Measurements from ENCODE around the gene NDUFS7. TPM values are rescaled to one million over a fixed set of nuclear protein-coding genes. Genes with fewer than 3 reads are reported as not detected.

Gene NDUFS7
- total RNA-seq, 1 experiment from 2014 or later: 98.1 TPM

- Histone ChIP-seq H3K27ac (ENCODE audit: low read length) (peak overlapping the region; percentile 57), H3K9me2 (replicated peaks; ENCODE audit: insufficient read depth, low read length) (no peaks in the 10 kb centered on the region), H3K4me3 (ENCODE audit: low read length) (peak overlapping the region; percentile 97), H3K9ac (ENCODE audit: low read length) (peak overlapping the region; percentile 93), H3K9me3 (ENCODE audit: low read length) (no peaks in the 10 kb centered on the region), H3K36me3 (ENCODE audit: insufficient read depth, low read length) (peaks cover 4% of the 10 kb centered on the region; the same call in 1 of the 2 replicates), H3K4me2 (ENCODE audit: low read depth, low read length, poor library complexity, severe bottlenecking) (peak overlapping the region; percentile 91), H2AFZ (ENCODE audit: low read length) (peak overlapping the region; percentile 49; the same call in 1 of the 2 replicates), H3K4me1 (ENCODE audit: low read length) (peaks cover 29% of the 10 kb centered on the region), H3K79me2 (ENCODE audit: low read length) (peaks cover 21% of the 10 kb centered on the region), H3K27me3 (ENCODE audit: low read length) (no peaks in the 10 kb centered on the region), H4K20me1 (ENCODE audit: insufficient read depth, low read depth, low read length) (0 out of 2 replicates have a peak, but pooled peaks cover 5% of the 10 kb centered on the region)
- DNase-seq: peak; percentile 68
Measured at GRCh38 chr19:1400281-1401137, 16.8 kb downstream of the NDUFS7 start.

- Histone ChIP-seq H3K4me3 (ENCODE audit: low read length) (peak within 1 kb of the TSS; percentile 97), H3K9me3 (ENCODE audit: low read length) (no peaks in the 10 kb centered on the region), H2AFZ (ENCODE audit: low read length) (peak within 1 kb of the TSS; percentile 49; the same call in 1 of the 2 replicates)
Measured at GRCh38 chr19:1401138-1401888, 17.6 kb downstream of the NDUFS7 start, which contains the start of gene GAMT. GAMT (minus strand) TSS chr19:1401542; CDS start chr19:1401476, 66 bp downstream.

GRCh38 chr19:1401889-1402217, 18.1 kb downstream of the NDUFS7 start:
- H3K27ac ChIP-seq (ENCODE audit: low read length): no peak overlapping the region
- H3K9ac ChIP-seq (ENCODE audit: low read length): peak overlapping the region; percentile 93
- H3K4me1 ChIP-seq (ENCODE audit: low read length): peaks cover 39% of the 10 kb centered on the region
- peak overlapping the region; percentile 97 for H3K4me3 ChIP-seq (ENCODE audit: low read length)
- H3K79me2 ChIP-seq (ENCODE audit: low read length): peaks cover 21% of the 10 kb centered on the region
- H3K9me3 ChIP-seq (ENCODE audit: low read length): no peaks in the 10 kb centered on the region
- H3K9me2 ChIP-seq (replicated peaks; ENCODE audit: insufficient read depth, low read length): no peaks in the 10 kb centered on the region
- 0 out of 2 replicates have a peak, but pooled peaks cover 5% of the 10 kb centered on the region for H4K20me1 ChIP-seq (ENCODE audit: insufficient read depth, low read depth, low read length)
- no peaks in the 10 kb centered on the region for H3K27me3 ChIP-seq (ENCODE audit: low read length)
- H3K36me3 ChIP-seq (ENCODE audit: insufficient read depth, low read length): peaks cover 4% of the 10 kb centered on the region; the same call in 1 of the 2 replicates
- no peak overlapping the region for H2AFZ ChIP-seq (ENCODE audit: low read length)
- no peak for DNase-seq
- H3K4me2 ChIP-seq (ENCODE audit: low read depth, low read length, poor library complexity, severe bottlenecking): peak overlapping the region; percentile 91

More at GRCh38 chr19:1401138-1401888, 17.6 kb downstream of the NDUFS7 start, which contains the start of gene GAMT:
- peak; percentile 89 for DNase-seq
- Histone ChIP-seq H3K27me3 (ENCODE audit: low read length) (no peaks in the 10 kb centered on the region), H3K79me2 (ENCODE audit: low read length) (peaks cover 21% of the 10 kb centered on the region), H4K20me1 (ENCODE audit: insufficient read depth, low read depth, low read length) (0 out of 2 replicates have a peak, but pooled peaks cover 5% of the 10 kb centered on the region), H3K9ac (ENCODE audit: low read length) (peak within 1 kb of the TSS; percentile 93), H3K27ac (ENCODE audit: low read length) (peak within 1 kb of the TSS; percentile 57), H3K4me2 (ENCODE audit: low read depth, low read length, poor library complexity, severe bottlenecking) (peak within 1 kb of the TSS; percentile 91), H3K36me3 (ENCODE audit: insufficient read depth, low read length) (peaks cover 4% of the 10 kb centered on the region; the same call in 1 of the 2 replicates), H3K9me2 (replicated peaks; ENCODE audit: insufficient read depth, low read length) (no peaks in the 10 kb centered on the region), H3K4me1 (ENCODE audit: low read length) (peaks cover 33% of the 10 kb centered on the region)

GRCh38 chr19:1402411-1403070, 18.8 kb downstream of the NDUFS7 start:
- Histone ChIP-seq H3K4me2 (ENCODE audit: low read depth, low read length, poor library complexity, severe bottlenecking) (peak overlapping the region; percentile 91), H3K9ac (ENCODE audit: low read length) (peak overlapping the region; percentile 41; the same call in 1 of the 2 replicates), H4K20me1 (ENCODE audit: insufficient read depth, low read depth, low read length) (0 out of 2 replicates have a peak, but pooled peaks cover 5% of the 10 kb centered on the region), H3K79me2 (ENCODE audit: low read length) (peaks cover 21% of the 10 kb centered on the region), H3K9me2 (replicated peaks; ENCODE audit: insufficient read depth, low read length) (no peaks in the 10 kb centered on the region), H3K27me3 (ENCODE audit: low read length) (no peaks in the 10 kb centered on the region), H3K4me1 (ENCODE audit: low read length) (peaks cover 41% of the 10 kb centered on the region), H3K27ac (ENCODE audit: low read length) (no peak overlapping the region), H3K4me3 (ENCODE audit: low read length) (peak overlapping the region; percentile 34; the same call in 1 of the 2 replicates), H2AFZ (ENCODE audit: low read length) (no peak overlapping the region), H3K9me3 (ENCODE audit: low read length) (no peaks in the 10 kb centered on the region), H3K36me3 (ENCODE audit: insufficient read depth, low read length) (peaks cover 4% of the 10 kb centered on the region; the same call in 1 of the 2 replicates)
- DNase-seq: no peak

- peaks cover 12% of the 10 kb centered on the region; the same call in 1 of the 2 replicates for H3K36me3 ChIP-seq (ENCODE audit: insufficient read depth, low read length)
- peaks cover 35% of the 10 kb centered on the region for H3K4me1 ChIP-seq (ENCODE audit: low read length)
- H3K79me2 ChIP-seq (ENCODE audit: low read length): peaks cover 42% of the 10 kb centered on the region
- H4K20me1 ChIP-seq (ENCODE audit: insufficient read depth, low read depth, low read length): peaks cover 35% of the 10 kb centered on the region
- H3K4me3 ChIP-seq (ENCODE audit: low read length): peak overlapping the region; percentile 65
- H3K4me2 ChIP-seq (ENCODE audit: low read depth, low read length, poor library complexity, severe bottlenecking): peak overlapping the region; percentile 93
- DNase-seq: peak; percentile 100
- peak overlapping the region; percentile 79 for H3K27ac ChIP-seq (ENCODE audit: low read length)
- H3K9ac ChIP-seq (ENCODE audit: low read length): peak overlapping the region; percentile 77
- H3K27me3 ChIP-seq (ENCODE audit: low read length): no peaks in the 10 kb centered on the region
- H3K9me3 ChIP-seq (ENCODE audit: low read length): no peaks in the 10 kb centered on the region
- no peak overlapping the region for H2AFZ ChIP-seq (ENCODE audit: low read length)
- no peaks in the 10 kb centered on the region for H3K9me2 ChIP-seq (replicated peaks; ENCODE audit: insufficient read depth, low read length)
Measured at GRCh38 chr19:1406774-1407527, 23.2 kb downstream of the NDUFS7 start.

- Histone ChIP-seq H3K4me1 (ENCODE audit: low read length) (peaks cover 28% of the 10 kb centered on the region), H3K4me3 (ENCODE audit: low read length) (peak within 1 kb of the TSS; percentile 87), H2AFZ (ENCODE audit: low read length) (no peak within 1 kb of the TSS), H3K4me2 (ENCODE audit: low read depth, low read length, poor library complexity, severe bottlenecking) (peak within 1 kb of the TSS; percentile 93), H3K27me3 (ENCODE audit: low read length) (no peaks in the 10 kb centered on the region), H3K36me3 (ENCODE audit: insufficient read depth, low read length) (peaks cover 14% of the 10 kb centered on the region; the same call in 1 of the 2 replicates), H3K9me3 (ENCODE audit: low read length) (no peaks in the 10 kb centered on the region), H3K79me2 (ENCODE audit: low read length) (peaks cover 50% of the 10 kb centered on the region), H3K9me2 (replicated peaks; ENCODE audit: insufficient read depth, low read length) (no peaks in the 10 kb centered on the region), H4K20me1 (ENCODE audit: insufficient read depth, low read depth, low read length) (peaks cover 43% of the 10 kb centered on the region), H3K9ac (ENCODE audit: low read length) (peak within 1 kb of the TSS; percentile 100), H3K27ac (ENCODE audit: low read length) (peak within 1 kb of the TSS; percentile 89)
- DNase-seq: peak; percentile 68
Measured at GRCh38 chr19:1407528-1408299, 24.0 kb downstream of the NDUFS7 start, which contains the start of gene DAZAP1. DAZAP1 (plus strand) TSS chr19:1407586; CDS start chr19:1407774, 188 bp downstream.

All from Karpas-422 (cell line).